Measurements from ENCODE around the gene SLC12A8. TPM values are rescaled to one million over a fixed set of nuclear protein-coding genes. Genes with fewer than 3 reads are reported as not detected.

The SLC12A8 gene
- total RNA-seq, 1 donor, result 13.4 TPM

DNA sequence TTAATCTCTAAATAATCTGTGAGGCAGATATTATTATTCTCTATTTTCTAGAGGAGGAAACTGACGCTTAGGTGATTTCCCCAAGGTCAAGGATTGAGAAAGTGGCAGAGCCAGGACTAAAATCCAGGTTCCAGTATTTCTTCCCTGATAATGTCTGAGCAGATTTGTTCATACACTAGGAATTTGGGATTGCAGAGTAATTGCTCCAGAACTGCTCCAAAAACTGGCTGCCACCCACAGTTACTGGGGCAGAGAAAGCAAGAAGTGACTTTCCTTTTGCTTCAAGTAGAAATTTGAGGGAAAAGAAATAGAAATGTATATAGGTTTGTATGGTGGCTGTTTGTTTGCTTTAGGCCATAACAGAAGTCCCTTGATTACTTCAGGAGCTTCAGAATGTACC is 60.6 kb downstream of the SLC12A8 start:
- peak; percentile 93 for DNase-seq (ENCODE audit: low read depth)
- TF ChIP-seq, protein P1, sequence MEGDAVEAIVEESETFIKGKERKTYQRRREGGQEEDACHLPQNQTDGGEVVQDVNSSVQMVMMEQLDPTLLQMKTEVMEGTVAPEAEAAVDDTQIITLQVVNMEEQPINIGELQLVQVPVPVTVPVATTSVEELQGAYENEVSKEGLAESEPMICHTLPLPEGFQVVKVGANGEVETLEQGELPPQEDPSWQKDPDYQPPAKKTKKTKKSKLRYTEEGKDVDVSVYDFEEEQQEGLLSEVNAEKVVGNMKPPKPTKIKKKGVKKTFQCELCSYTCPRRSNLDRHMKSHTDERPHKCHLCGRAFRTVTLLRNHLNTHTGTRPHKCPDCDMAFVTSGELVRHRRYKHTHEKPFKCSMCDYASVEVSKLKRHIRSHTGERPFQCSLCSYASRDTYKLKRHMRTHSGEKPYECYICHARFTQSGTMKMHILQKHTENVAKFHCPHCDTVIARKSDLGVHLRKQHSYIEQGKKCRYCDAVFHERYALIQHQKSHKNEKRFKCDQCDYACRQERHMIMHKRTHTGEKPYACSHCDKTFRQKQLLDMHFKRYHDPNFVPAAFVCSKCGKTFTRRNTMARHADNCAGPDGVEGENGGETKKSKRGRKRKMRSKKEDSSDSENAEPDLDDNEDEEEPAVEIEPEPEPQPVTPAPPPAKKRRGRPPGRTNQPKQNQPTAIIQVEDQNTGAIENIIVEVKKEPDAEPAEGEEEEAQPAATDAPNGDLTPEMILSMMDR (IDR thresholded peaks at IDR 0.05; ENCODE audit: insufficient read depth, low read length), result no peak
- no peak overlapping the region for H3K4me3 ChIP-seq (ENCODE audit: low read depth, low read length)

DNA sequence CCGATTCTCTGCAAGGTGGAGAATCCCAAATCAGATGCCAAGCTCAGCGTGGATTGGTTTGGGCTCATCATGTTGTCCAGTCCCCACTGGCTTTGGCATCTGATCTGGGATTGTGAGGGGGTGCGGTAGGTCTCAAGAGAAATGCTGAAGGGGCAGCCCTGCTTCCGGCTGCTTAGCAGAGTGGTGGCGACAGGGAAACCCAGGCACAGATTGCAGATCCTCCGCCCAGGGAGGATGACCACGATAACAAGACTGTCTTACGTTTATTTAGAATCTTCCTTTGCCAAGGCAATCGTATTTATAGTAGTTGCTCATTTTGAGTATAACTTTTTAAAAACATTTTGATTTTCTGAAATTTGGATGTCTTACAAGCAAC is 61.1 kb downstream of the SLC12A8 start:
- TF ChIP-seq, protein P1 (IDR thresholded peaks at IDR 0.05; ENCODE audit: insufficient read depth, low read length), result no peak
- H3K4me3 ChIP-seq (ENCODE audit: low read depth, low read length), result no peak overlapping the region
- DNase-seq (ENCODE audit: low read depth), result no peak

DNA sequence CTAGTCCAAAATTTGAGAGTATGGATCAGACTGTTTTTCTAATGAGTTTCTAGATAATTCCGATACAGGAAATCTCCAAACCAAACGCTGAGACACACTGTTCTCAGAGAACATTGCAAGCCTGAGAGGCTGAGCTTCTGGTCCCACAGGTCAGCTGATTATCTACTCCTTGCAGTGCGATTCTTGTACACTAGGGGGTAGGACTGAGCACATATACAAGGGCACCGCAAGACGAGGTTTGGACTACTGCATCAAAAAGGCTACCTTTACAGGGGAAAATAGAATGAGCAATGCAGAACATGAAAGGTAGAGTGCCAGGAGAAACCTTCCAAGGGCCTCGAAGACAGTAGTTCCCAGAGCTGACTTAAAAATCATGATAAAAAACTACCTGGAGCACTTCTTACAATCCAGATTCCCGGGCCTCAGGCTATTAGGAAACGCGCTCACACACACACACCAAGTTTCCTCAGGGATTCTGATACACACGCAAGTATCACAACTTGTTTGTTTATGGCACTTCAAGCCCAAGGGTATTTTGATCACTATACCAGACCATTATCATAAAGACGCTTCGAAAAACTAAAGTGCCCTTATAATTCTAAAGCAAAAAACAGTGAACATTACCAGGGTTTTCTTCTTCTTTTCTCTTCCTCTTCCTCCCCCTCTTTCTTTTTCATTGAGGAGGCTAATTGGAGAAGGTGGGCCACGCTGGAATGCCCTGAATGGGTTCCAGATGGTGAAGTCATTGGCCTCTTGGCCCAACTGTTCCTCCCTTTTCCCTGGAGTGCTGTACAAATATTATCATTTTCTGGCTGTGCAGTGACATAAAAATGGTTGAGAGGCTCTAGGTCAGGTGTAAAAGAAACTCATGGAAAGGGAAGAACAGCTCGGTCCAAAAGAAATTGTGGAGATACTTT is 61.8 kb downstream of the SLC12A8 start:
- peak; percentile 51 for DNase-seq (ENCODE audit: low read depth)
- H3K4me3 ChIP-seq (ENCODE audit: low read depth, low read length), result no peak overlapping the region
- TF ChIP-seq, protein P1 (IDR thresholded peaks at IDR 0.05; ENCODE audit: insufficient read depth, low read length), result peak; percentile 54

DNA sequence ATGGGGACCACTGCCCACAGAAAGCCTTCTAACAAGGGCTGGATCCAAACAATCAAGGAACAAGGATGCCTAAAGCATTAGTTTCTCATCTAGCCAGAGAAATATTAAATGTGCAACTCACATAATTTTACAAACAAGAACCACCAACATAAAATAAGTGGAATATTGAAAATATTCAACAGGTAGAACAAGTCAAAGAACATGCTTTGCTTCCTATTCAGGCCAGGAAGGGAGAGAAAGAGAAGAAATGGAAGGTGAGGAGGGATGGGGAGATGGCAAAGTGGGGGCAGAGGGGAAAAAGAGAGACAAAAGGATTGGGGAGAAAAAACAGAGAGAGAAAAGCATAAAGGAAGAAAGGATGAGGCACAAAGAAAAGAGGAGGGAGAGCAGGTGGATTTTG is 63.1 kb downstream of the SLC12A8 start:
- H3K4me3 ChIP-seq (ENCODE audit: low read depth, low read length), result no peak overlapping the region
- DNase-seq (ENCODE audit: low read depth), result no peak
- TF ChIP-seq, protein P1 (IDR thresholded peaks at IDR 0.05; ENCODE audit: insufficient read depth, low read length), result no peak

DNA sequence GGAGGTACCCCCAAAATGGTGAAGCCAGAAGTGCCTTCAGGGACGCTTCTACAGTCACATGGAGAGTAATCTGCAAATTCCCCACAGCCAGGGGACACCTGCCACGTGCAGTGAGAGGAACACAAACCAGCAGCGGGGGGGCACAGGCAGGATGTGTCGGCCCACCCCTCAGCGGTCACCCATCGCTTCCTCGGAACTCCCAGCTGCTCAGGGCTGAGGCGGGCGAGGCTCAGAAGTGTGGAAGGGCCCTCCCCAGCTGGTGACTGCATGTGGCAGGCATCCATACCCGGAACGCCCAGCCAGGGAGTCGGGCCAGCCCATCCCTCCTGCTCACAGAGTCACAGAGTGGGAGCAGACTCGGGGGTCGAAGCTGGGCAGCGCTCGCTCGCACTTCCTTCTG is 63.7 kb downstream of the SLC12A8 start:
- TF ChIP-seq, protein P1 (IDR thresholded peaks at IDR 0.05; ENCODE audit: insufficient read depth, low read length), result no peak
- peak; percentile 86 for DNase-seq (ENCODE audit: low read depth)
- no peak overlapping the region for H3K4me3 ChIP-seq (ENCODE audit: low read depth, low read length)

DNA sequence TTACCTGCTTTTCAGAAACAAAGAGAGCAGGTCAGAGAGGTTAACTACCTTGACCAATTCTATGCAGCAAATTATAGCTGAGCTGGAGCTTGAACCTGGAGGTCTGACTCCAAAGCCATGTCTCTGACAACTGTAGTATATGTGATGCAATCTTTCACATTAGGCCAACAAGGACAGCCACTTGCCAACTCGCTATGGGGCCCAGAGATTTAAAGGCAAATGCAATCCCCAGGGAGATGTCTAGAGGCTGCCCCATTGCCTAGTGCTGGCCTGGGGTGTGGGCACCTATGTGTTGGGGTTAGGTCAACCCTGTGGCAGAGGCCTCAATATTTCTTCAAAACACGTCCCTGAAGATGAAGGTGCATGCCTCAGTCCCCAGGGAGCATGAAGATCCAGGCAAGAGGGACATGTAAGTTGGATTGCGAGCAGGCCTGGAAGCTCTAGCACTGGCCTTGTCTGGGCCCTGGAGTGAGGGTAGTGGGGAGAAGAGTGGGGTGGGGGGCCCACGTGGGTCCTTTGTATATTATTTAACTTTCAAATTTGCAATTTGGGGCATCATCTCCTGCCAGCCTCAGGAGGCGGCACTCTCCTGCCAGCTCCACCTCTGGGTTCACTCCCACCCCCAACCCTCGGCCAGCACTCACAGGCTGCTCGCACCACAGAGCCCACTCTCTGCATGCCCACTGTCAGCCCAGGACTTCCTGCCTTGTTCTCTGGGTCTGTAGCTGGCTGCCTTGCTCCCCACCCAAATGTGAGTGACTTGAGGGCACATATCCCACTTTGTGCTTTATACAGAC is 64.3 kb downstream of the SLC12A8 start:
- no peak overlapping the region for H3K4me3 ChIP-seq (ENCODE audit: low read depth, low read length)
- peak; percentile 42 for DNase-seq (ENCODE audit: low read depth)
- TF ChIP-seq, protein P1 (IDR thresholded peaks at IDR 0.05; ENCODE audit: insufficient read depth, low read length), result no peak

All from fibroblast of the aortic adventitia (primary cell).